OCI-LY1 (cell line): ENCODE measurements around the gene TM4SF4.

ENCODE experiments used
- H2AFZ ChIP-seq: fragments of 200-600 bp; sonication (generic), shearing (Covaris generic); 2 replicates; pipeline ENCODE4 v1.6.0; 2014; ENCODE audit warnings: antibody characterized with exemption, mild to moderate bottlenecking, low read length
- H3F3A ChIP-seq: fragments of 200-600 bp; sonication (generic), shearing (Covaris generic); 2 replicates; pipeline ENCODE4 v1.6.0; 2014; ENCODE audit warnings: mild to moderate bottlenecking, antibody characterized with exemption, low read length, moderate library complexity; ENCODE audit not compliant: insufficient read depth
- H3K27ac ChIP-seq: fragments of 200-600 bp; sonication (generic); 2 replicates; pipeline ENCODE4 v1.5.1; 2014; ENCODE audit warnings: low read length, mixed run types, mild to moderate bottlenecking, low read depth; ENCODE audit not compliant: poor library complexity, severe bottlenecking
- H3K27me3 ChIP-seq: fragments of 200-600 bp; sonication (generic); 2 replicates; pipeline ENCODE4 v1.6.0; 2014; ENCODE audit warnings: antibody characterized with exemption, mild to moderate bottlenecking, low read length, moderate library complexity; ENCODE audit not compliant: insufficient read depth
- H3K36me3 ChIP-seq: fragments of 200-600 bp; sonication (generic); 2 replicates; pipeline ENCODE4 v1.6.1; 2014; ENCODE audit warnings: mild to moderate bottlenecking, antibody characterized with exemption, low read length, moderate library complexity, mixed read lengths; ENCODE audit not compliant: insufficient read depth
- H3K4me1 ChIP-seq: fragments of 200-600 bp; sonication (generic); 2 replicates; pipeline ENCODE4 v1.5.1; 2014; ENCODE audit warnings: mild to moderate bottlenecking, low read length, moderate library complexity; ENCODE audit not compliant: insufficient read depth, severe bottlenecking
- H3K4me2 ChIP-seq: fragments of 200-600 bp; sonication (generic), shearing (Covaris generic); 2 replicates; pipeline ENCODE4 v1.6.1; 2014; ENCODE audit warnings: low read length
- H3K4me3 ChIP-seq: fragments of 200-600 bp; sonication (generic); 2 replicates; pipeline ENCODE4 v1.5.1; 2014; ENCODE audit warnings: low read length, low read depth, mild to moderate bottlenecking, mixed read lengths; ENCODE audit not compliant: poor library complexity, severe bottlenecking
- H3K79me2 ChIP-seq: fragments of 200-600 bp; shearing (Covaris generic); 2 replicates; pipeline ENCODE4 v1.6.1; 2016; ENCODE audit warnings: mixed run types, low read length, mixed read lengths; ENCODE audit not compliant: insufficient read depth
- H3K9ac ChIP-seq: fragments of 200-600 bp; sonication (generic), shearing (Covaris generic); 2 replicates; pipeline ENCODE4 v1.6.1; 2014; ENCODE audit warnings: mild to moderate bottlenecking, low read length, mixed read lengths
- H3K9me2 ChIP-seq: fragments of 200-600 bp; sonication (generic), shearing (Covaris generic); 2 replicates; pipeline ENCODE4 v1.6.1; 2014; ENCODE audit warnings: low read depth, mild to moderate bottlenecking, low read length, mixed read lengths
- H3K9me3 ChIP-seq: fragments of 200-600 bp; shearing (Covaris generic); 2 replicates; pipeline ENCODE4 v1.6.1; 2014; ENCODE audit warnings: low read length, mixed read lengths
- H4K20me1 ChIP-seq: fragments of 200-600 bp; sonication (generic), shearing (Covaris generic); 2 replicates; pipeline ENCODE4 v1.6.0; 2016; ENCODE audit warnings: mild to moderate bottlenecking, low read length; ENCODE audit not compliant: insufficient read depth
- EZH2 ChIP-seq: fragments of 200-600 bp; sonication (generic), shearing (Covaris generic); IDR thresholded peaks from 2 replicates; pipeline ENCODE4 v1.8.0; 2017; ENCODE audit warnings: borderline replicate concordance, mixed run types, mild to moderate bottlenecking, antibody characterized with exemption, low read length, moderate library complexity, mixed read lengths
- TF ChIP-seq, protein P1 (sequence below): fragments of 200-600 bp; sonication (generic), shearing (Covaris generic); IDR thresholded peaks from 2 replicates; pipeline ENCODE4 v1.5.1; 2017; ENCODE audit warnings: mild to moderate bottlenecking, antibody characterized with exemption, low read length, moderate library complexity, mixed read lengths

The TM4SF4 gene

DNA sequence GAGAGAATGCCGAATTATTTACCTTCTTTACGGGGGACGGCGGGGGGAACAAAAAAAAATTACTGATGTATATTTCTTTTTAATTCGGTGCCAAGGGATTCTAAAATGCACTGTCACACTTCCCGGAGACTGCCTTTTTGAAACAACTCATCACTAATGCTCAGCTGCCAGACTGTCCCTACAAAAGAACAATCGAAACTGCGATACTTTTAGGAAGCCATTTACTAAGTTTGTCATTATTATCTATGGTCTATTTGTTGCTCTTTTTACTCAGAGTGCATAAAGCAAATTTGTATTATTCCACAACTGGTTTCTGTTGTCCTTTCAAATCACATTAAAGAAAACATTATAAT, 60.8 kb downstream of the TM4SF4 start:
- Histone ChIP-seq H3F3A (no peaks in the 10 kb centered on the region), H3K4me1 (peaks cover 10% of the 10 kb centered on the region), H2AFZ (no peak overlapping the region), H3K9ac (no peak overlapping the region), H3K4me3 (no peak overlapping the region), H3K4me2 (no peak overlapping the region), H3K79me2 (no peaks in the 10 kb centered on the region), H3K27ac (no peak overlapping the region), H4K20me1 (no peaks in the 10 kb centered on the region), H3K9me3 (no peaks in the 10 kb centered on the region), H3K36me3 (no peaks in the 10 kb centered on the region), H3K9me2 (no peaks in the 10 kb centered on the region), H3K27me3 (no peaks in the 10 kb centered on the region)
- TF ChIP-seq, protein P1, sequence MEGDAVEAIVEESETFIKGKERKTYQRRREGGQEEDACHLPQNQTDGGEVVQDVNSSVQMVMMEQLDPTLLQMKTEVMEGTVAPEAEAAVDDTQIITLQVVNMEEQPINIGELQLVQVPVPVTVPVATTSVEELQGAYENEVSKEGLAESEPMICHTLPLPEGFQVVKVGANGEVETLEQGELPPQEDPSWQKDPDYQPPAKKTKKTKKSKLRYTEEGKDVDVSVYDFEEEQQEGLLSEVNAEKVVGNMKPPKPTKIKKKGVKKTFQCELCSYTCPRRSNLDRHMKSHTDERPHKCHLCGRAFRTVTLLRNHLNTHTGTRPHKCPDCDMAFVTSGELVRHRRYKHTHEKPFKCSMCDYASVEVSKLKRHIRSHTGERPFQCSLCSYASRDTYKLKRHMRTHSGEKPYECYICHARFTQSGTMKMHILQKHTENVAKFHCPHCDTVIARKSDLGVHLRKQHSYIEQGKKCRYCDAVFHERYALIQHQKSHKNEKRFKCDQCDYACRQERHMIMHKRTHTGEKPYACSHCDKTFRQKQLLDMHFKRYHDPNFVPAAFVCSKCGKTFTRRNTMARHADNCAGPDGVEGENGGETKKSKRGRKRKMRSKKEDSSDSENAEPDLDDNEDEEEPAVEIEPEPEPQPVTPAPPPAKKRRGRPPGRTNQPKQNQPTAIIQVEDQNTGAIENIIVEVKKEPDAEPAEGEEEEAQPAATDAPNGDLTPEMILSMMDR: no peak
- no peak for TF ChIP-seq EZH2

DNA sequence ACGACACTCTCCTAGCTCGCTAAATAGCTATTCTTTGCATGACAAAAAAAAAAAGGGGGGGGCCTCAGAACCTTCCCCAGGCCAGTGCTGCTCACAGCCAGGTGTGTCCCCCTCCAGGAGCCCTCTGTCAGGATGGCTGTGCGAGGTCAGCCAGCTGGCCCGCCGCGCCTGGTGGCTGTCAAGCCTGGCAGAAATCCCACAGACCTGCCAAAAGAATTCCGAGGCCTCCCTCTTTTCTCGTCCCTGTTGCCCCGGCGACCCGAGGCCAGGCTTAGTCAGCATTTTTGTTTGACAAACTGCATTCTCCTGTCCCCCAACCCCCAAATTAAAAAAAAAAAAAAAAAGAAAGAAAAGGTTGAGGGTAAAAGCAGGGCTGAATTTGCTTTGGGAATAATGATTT, 61.9 kb downstream of the TM4SF4 start:
- Histone ChIP-seq H3K4me2 (no peak overlapping the region), H3K4me1 (peaks cover 10% of the 10 kb centered on the region), H3K9me3 (no peaks in the 10 kb centered on the region), H3F3A (no peaks in the 10 kb centered on the region), H3K79me2 (no peaks in the 10 kb centered on the region), H3K27ac (no peak overlapping the region), H3K27me3 (no peaks in the 10 kb centered on the region), H2AFZ (no peak overlapping the region), H3K9ac (no peak overlapping the region), H4K20me1 (no peaks in the 10 kb centered on the region), H3K36me3 (no peaks in the 10 kb centered on the region), H3K9me2 (no peaks in the 10 kb centered on the region), H3K4me3 (no peak overlapping the region)
- no peak for TF ChIP-seq EZH2
- TF ChIP-seq, protein P1: no peak

DNA sequence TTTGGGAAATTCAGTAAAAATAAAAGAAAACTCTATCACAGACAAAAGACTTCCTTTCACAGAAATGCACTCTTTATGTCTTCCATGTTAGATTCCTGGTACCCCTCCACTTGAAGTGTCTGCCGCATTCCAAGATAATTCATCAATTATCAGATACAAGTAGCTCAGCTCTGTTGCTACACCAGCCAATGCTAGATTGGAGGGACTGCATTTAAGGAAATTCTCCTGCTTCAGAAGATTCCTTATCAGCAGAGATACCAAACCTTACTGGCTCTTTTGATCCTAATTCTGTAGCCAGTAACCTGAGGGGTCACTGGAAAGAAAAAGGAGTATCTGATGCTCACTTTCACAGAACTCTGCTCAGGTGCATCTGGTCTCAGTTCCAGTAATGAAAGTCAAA, 63.9 kb downstream of the TM4SF4 start:
- H3K27me3 ChIP-seq: no peaks in the 10 kb centered on the region
- no peaks in the 10 kb centered on the region for H3K79me2 ChIP-seq
- H3F3A ChIP-seq: no peaks in the 10 kb centered on the region
- no peak overlapping the region for H3K4me2 ChIP-seq
- H3K36me3 ChIP-seq: no peaks in the 10 kb centered on the region
- no peak for TF ChIP-seq EZH2
- TF ChIP-seq, protein P1: no peak
- H3K4me3 ChIP-seq: no peak overlapping the region
- no peaks in the 10 kb centered on the region for H3K4me1 ChIP-seq
- H3K9ac ChIP-seq: no peak overlapping the region
- H2AFZ ChIP-seq: no peak overlapping the region
- no peaks in the 10 kb centered on the region for H3K9me2 ChIP-seq
- H3K27ac ChIP-seq: no peak overlapping the region
- H4K20me1 ChIP-seq: no peaks in the 10 kb centered on the region
- H3K9me3 ChIP-seq: no peaks in the 10 kb centered on the region
